ENCODE results near the gene ELOVL2. TPM values are rescaled to one million over a fixed set of nuclear protein-coding genes. Genes with fewer than 3 reads are reported as not detected.
"Not testable (repeated sequence)": the region's sequence is repeated elsewhere in the genome, so short reads cannot be mapped to it uniquely, and the experiment has no call there.

ELOVL2 gene
- total RNA-seq, 4 donors from 2014 or later, result 0.40 to 0.87 (median 0.62) TPM; not detected in 1

DNA sequence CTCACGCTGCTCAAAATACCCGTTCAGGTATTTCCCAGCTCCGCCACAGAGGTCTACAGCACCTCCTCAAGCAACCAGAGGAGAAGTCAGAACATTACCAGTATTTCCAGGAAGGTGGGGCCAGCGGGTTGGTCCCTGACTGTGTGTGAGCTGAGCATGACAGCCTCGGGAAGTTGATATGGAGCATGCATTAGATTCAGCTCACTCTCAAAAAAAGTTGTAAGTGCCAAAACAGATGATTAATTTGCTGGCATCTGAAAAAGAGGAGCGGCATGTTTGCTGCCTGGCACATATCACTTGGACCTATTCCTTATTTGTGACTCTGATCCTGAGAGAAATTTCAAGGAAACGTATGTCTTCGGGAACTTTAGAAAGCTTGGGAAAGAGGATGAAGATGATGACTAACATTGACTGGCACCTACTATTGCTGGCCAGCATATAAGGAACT is 32.3 kb downstream of the ELOVL2 start:
- no peaks in the 10 kb centered on the region for H3K9me3 ChIP-seq
- WGBS, 2 donors (ENCODE audit: low coverage in 1 of 2), result 57 to 74% methylated on average over 5 to 8 of the region's 8 CpGs
- ATAC-seq, result no peak
- TF ChIP-seq POLR2A (IDR thresholded peaks at IDR 0.05), result no peak
- TF ChIP-seq POLR2AphosphoS5 (IDR thresholded peaks at IDR 0.05), result no peak
- no peak for TF ChIP-seq EP300 (IDR thresholded peaks at IDR 0.05)
- TF ChIP-seq, protein P1, sequence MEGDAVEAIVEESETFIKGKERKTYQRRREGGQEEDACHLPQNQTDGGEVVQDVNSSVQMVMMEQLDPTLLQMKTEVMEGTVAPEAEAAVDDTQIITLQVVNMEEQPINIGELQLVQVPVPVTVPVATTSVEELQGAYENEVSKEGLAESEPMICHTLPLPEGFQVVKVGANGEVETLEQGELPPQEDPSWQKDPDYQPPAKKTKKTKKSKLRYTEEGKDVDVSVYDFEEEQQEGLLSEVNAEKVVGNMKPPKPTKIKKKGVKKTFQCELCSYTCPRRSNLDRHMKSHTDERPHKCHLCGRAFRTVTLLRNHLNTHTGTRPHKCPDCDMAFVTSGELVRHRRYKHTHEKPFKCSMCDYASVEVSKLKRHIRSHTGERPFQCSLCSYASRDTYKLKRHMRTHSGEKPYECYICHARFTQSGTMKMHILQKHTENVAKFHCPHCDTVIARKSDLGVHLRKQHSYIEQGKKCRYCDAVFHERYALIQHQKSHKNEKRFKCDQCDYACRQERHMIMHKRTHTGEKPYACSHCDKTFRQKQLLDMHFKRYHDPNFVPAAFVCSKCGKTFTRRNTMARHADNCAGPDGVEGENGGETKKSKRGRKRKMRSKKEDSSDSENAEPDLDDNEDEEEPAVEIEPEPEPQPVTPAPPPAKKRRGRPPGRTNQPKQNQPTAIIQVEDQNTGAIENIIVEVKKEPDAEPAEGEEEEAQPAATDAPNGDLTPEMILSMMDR (IDR thresholded peaks at IDR 0.05), result no peak
- H3K27ac ChIP-seq, result no peak overlapping the region
- H3K4me3 ChIP-seq, result no peak overlapping the region
- H3K27me3 ChIP-seq, result peaks cover 12% of the 10 kb centered on the region
- peaks cover 0 to 14% (median 0%) of the 10 kb centered on the region in 3 donors for H3K4me1 ChIP-seq
- H3K36me3 ChIP-seq, result no peaks in the 10 kb centered on the region

DNA sequence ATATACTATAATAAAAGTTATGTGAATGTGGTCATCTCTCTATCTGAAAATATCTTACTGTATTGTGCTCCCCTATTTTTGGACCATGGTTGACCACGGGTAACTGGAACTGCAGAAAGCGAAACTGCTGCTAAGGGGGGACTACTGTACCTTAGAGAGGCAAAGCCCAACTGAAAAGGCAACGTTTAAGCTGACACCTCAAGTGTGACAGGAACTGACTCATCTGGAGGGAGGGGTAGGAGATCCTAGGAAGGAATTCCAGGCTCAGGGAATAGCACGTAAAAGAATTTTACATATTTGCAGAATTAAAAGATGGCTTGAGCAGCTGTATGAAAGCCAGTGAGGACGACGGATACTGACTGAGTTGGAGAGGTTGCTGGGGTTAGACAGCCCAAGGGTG is 34.8 kb downstream of the ELOVL2 start:
- Histone ChIP-seq H3K9me3 (no peaks in the 10 kb centered on the region), H3K36me3 (no peaks in the 10 kb centered on the region), H3K4me3 (no peak overlapping the region), H3K4me1 (peaks cover 0 to 14% (median 0%) of the 10 kb centered on the region in 3 donors), H3K27ac (no peak overlapping the region), H3K27me3 (peaks cover 7% of the 10 kb centered on the region)
- TF ChIP-seq POLR2AphosphoS5 (IDR thresholded peaks at IDR 0.05) (no peak), EP300 (IDR thresholded peaks at IDR 0.05) (no peak), POLR2A (IDR thresholded peaks at IDR 0.05) (no peak)
- TF ChIP-seq, protein P1 (IDR thresholded peaks at IDR 0.05), result no peak
- WGBS, 2 donors (ENCODE audit: low coverage in 1 of 2), result 39% methylated on average over 6 of the region's 6 CpGs
- ATAC-seq, result no peak

DNA sequence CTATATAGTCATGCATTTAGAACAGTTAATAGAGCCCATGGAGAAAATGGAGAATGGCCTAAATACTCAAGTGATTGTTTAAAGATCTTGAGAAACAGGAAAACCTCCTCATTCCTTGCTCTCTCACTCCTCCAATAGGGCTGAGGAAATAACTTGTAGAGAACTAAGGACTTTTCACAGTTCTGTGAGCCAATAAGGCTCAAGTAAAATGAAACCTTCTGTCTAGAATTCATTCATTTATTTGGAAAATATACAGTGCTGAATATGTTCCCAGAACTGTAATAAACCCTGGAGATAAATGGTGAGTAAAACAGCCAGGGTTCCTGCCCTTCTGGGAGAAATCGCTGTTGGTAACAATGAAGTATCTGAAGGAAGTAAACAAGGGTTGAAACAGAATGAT is 35.3 kb downstream of the ELOVL2 start:
- peaks cover 7% of the 10 kb centered on the region for H3K27me3 ChIP-seq
- no peak overlapping the region for H3K27ac ChIP-seq
- 0 to 18% methylated on average over 1 of the region's 1 CpG for WGBS, 2 donors (ENCODE audit: low coverage in 1 of 2)
- no peak for ATAC-seq
- H3K9me3 ChIP-seq, result no peaks in the 10 kb centered on the region
- TF ChIP-seq, protein P1 (IDR thresholded peaks at IDR 0.05), result no peak
- TF ChIP-seq POLR2A (IDR thresholded peaks at IDR 0.05), result no peak
- TF ChIP-seq EP300 (IDR thresholded peaks at IDR 0.05), result no peak
- no peak for TF ChIP-seq POLR2AphosphoS5 (IDR thresholded peaks at IDR 0.05)
- peaks cover 0 to 14% (median 0%) of the 10 kb centered on the region in 3 donors for H3K4me1 ChIP-seq
- no peaks in the 10 kb centered on the region for H3K36me3 ChIP-seq
- no peak overlapping the region for H3K4me3 ChIP-seq

DNA sequence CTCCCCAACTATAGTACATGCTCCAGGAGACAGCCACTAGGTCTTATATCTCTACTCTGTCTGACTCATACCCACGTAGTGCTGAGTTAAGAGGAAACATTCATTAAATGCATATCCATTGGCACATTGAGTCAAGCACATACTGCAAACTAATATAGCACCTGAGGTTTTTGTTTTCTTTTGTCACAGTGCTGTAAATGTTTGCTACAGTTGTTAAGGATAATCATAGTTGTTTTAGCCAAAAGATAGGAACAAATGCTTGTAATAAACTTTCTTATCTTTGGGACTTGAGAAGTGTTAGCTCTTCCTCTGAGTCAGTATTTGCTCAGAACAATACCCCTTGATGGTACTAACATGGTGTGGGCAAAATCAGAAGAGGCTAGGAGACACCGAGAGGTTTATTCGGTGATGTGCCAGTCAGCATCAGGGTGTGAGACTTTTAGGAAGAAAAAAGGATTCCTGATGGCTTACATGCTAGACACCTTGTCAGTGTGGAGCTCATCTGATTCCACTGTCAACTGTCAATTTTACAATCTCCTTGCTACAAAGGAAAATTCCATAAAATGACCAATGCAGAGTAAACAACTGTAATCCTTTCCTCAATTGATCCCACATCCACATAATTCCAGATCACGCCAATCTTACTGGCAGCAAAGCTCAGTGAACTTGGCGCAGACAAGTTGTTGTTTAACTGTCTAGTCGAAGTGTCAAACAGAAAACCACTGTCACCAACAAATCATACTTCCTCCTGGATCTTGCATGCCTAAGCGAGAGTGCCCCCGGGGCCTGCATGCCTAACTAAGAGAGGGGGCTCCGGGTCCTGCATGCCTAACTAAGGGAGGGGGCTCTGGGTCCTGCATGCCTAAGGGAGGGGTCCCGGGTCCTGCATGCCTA is 36.1 kb downstream of the ELOVL2 start:
- 77 to 82% methylated on average over 7 to 8 of the region's 10 CpGs for WGBS, 2 donors (ENCODE audit: low coverage in 1 of 2)

DNA sequence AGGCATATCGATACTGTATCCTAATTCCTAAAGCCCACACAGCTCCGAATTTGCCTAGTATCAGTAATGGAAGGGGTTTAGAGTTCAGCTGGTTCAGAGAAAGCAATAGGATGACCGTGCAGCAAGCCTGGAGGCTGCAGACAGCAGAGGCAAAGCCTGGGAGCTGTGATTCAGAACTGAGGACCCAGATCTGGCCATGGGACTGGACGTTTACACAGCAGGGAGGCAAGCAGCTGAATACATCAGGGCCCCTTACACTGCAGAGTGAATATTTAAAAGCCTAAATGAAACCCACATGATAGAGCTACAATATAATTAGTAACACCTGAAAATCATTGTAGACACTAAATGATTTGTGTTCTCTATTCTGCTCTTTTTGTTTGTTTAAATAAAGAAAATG is 38.0 kb downstream of the ELOVL2 start:
- 39 to 75% methylated on average over 1 to 3 of the region's 4 CpGs for WGBS, 2 donors (ENCODE audit: low coverage in 1 of 2)
- no peak for ATAC-seq
- H3K27ac ChIP-seq, result no peak overlapping the region
- no peaks in the 10 kb centered on the region for H3K36me3 ChIP-seq
- H3K9me3 ChIP-seq, result no peaks in the 10 kb centered on the region
- peaks cover 0 to 14% (median 0%) of the 10 kb centered on the region in 3 donors for H3K4me1 ChIP-seq
- TF ChIP-seq, protein P1 (IDR thresholded peaks at IDR 0.05), result no peak
- TF ChIP-seq EP300 (IDR thresholded peaks at IDR 0.05), result no peak
- TF ChIP-seq POLR2A (IDR thresholded peaks at IDR 0.05), result no peak
- TF ChIP-seq POLR2AphosphoS5 (IDR thresholded peaks at IDR 0.05), result no peak
- H3K4me3 ChIP-seq, result no peak overlapping the region
- H3K27me3 ChIP-seq, result no peaks in the 10 kb centered on the region

More for the DNA sequence above, 36.1 kb downstream of the ELOVL2 start:
- peaks cover 0 to 14% (median 0%) of the 10 kb centered on the region in 3 donors for H3K4me1 ChIP-seq
- ATAC-seq, result no peak
- TF ChIP-seq POLR2A (IDR thresholded peaks at IDR 0.05), result no peak
- H3K27ac ChIP-seq, result no peak overlapping the region
- H3K36me3 ChIP-seq, result no peaks in the 10 kb centered on the region
- H3K27me3 ChIP-seq, result peaks cover 7% of the 10 kb centered on the region
- no peaks in the 10 kb centered on the region for H3K9me3 ChIP-seq
- no peak overlapping the region for H3K4me3 ChIP-seq

DNA sequence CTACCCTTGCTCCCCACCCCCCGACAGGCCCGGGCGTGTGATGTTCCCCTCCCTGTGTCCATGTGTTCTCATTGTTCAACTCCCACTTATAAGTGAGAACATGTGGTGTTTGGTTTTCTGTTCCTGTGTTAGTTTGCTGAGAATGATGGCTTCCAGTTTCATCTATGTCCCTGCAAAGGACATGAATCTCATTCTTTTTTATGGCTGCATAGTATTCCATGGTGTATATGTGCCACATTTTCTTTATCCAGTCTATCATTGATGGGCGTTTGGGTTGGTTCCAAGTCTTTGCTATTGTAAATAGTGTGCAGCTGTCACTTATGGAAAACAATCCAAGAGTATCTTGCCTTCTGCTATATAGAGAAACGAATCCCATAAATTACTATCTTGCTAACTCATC is 40.8 kb downstream of the ELOVL2 start:
- not testable (repeated sequence) for H3K27ac ChIP-seq, ATAC-seq, H3K36me3 ChIP-seq, H3K9me3 ChIP-seq, H3K4me1 ChIP-seq, H3K27me3 ChIP-seq, H3K4me3 ChIP-seq
- WGBS, 2 donors (ENCODE audit: low coverage in 1 of 2), result 91 to 95% methylated on average over 3 to 5 of the region's 5 CpGs
